ENCODE measurements around the gene TRIM50. TPM values are rescaled to one million over a fixed set of nuclear protein-coding genes. Genes with fewer than 3 reads are reported as not detected.

TRIM50 gene
- total and polyA plus RNA-seq, 4 donors = 0.14 to 1.4 (median 0.15) TPM

DNA sequence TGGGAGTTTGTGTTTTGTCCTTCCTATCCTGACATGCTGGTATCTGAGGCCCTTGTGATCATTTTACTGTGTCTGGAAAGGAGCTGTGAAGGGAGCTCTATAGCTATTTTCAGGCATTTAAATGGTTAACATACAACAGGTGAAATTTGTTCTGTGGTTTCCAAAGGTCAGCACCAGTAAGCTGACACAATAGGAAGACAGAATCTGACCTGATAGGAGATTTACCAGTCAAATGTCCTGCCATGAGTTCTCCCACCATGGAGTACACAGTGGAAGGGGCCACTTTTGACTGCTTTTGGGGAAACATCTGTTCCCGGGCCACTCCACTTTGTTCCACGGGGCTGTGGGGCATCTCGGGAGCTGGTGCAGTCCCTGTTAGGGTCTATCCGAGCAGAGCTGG lies 17.7 kb upstream of the TRIM50 start:
- no peak for DNase-seq (ENCODE audit: low spot score)
- H3K4me3 ChIP-seq (ENCODE audit: low read depth in 1 of 3, low read length in 3 of 3) = no peak overlapping the region
- H3K36me3 ChIP-seq (ENCODE audit: control insufficient read depth in 4 of 4, insufficient read depth in 3 of 4, low read depth in 1 of 4, low read length in 3 of 4) = no peaks in the 10 kb centered on the region
- peaks cover 5 to 36% (median 20%) of the 10 kb centered on the region in 4 donors for H3K4me1 ChIP-seq (ENCODE audit: control insufficient read depth in 4 of 4, insufficient read depth in 4 of 4, low read length in 3 of 4)
- no peak for TF ChIP-seq HNF4G (IDR thresholded peaks at IDR 0.05)
- no peak for TF ChIP-seq GABPA (IDR thresholded peaks at IDR 0.05 in 1 of 2, conservative IDR thresholded peaks at IDR 0.05 in 1 of 2)
- TF ChIP-seq, protein P1, sequence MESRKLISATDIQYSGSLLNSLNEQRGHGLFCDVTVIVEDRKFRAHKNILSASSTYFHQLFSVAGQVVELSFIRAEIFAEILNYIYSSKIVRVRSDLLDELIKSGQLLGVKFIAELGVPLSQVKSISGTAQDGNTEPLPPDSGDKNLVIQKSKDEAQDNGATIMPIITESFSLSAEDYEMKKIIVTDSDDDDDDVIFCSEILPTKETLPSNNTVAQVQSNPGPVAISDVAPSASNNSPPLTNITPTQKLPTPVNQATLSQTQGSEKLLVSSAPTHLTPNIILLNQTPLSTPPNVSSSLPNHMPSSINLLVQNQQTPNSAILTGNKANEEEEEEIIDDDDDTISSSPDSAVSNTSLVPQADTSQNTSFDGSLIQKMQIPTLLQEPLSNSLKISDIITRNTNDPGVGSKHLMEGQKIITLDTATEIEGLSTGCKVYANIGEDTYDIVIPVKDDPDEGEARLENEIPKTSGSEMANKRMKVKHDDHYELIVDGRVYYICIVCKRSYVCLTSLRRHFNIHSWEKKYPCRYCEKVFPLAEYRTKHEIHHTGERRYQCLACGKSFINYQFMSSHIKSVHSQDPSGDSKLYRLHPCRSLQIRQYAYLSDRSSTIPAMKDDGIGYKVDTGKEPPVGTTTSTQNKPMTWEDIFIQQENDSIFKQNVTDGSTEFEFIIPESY (IDR thresholded peaks at IDR 0.05) = no peak
- TF ChIP-seq JUND (IDR thresholded peaks at IDR 0.05) = no peak
- peak; percentile 30 for TF ChIP-seq YY1 (IDR thresholded peaks at IDR 0.05)
- peak; percentile 78 to 81 for TF ChIP-seq HNF4A (conservative IDR thresholded peaks at IDR 0.05)
- peak; percentile 80 for TF ChIP-seq SP1 (IDR thresholded peaks at IDR 0.05)
- TF ChIP-seq RAD21 (IDR thresholded peaks at IDR 0.05) = peak in 1 of 2 donors; percentile 27
- TF ChIP-seq NR2F2 (IDR thresholded peaks at IDR 0.05) = no peak
- TF ChIP-seq FOXA2 (IDR thresholded peaks at IDR 0.05) = no peak
- TF ChIP-seq, protein P2, sequence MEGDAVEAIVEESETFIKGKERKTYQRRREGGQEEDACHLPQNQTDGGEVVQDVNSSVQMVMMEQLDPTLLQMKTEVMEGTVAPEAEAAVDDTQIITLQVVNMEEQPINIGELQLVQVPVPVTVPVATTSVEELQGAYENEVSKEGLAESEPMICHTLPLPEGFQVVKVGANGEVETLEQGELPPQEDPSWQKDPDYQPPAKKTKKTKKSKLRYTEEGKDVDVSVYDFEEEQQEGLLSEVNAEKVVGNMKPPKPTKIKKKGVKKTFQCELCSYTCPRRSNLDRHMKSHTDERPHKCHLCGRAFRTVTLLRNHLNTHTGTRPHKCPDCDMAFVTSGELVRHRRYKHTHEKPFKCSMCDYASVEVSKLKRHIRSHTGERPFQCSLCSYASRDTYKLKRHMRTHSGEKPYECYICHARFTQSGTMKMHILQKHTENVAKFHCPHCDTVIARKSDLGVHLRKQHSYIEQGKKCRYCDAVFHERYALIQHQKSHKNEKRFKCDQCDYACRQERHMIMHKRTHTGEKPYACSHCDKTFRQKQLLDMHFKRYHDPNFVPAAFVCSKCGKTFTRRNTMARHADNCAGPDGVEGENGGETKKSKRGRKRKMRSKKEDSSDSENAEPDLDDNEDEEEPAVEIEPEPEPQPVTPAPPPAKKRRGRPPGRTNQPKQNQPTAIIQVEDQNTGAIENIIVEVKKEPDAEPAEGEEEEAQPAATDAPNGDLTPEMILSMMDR (IDR thresholded peaks at IDR 0.05; ENCODE audit: low read depth, low read length, missing input control) = no peak
- TF ChIP-seq, protein P3, sequence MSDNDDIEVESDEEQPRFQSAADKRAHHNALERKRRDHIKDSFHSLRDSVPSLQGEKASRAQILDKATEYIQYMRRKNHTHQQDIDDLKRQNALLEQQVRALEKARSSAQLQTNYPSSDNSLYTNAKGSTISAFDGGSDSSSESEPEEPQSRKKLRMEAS (IDR thresholded peaks at IDR 0.05) = no peak
- peak; percentile 16 for TF ChIP-seq TAF1 (conservative IDR thresholded peaks at IDR 0.05)
- TF ChIP-seq RXRA (IDR thresholded peaks at IDR 0.05) = peak; percentile 42 to 45
- H3K27ac ChIP-seq (ENCODE audit: low read depth in 1 of 2, low read length in 2 of 2) = no peak overlapping the region
- no peak overlapping the region for H3K9ac ChIP-seq (ENCODE audit: low read depth in 1 of 2, low read length in 2 of 2)
- H3K9me3 ChIP-seq (ENCODE audit: control insufficient read depth in 4 of 4, low read length in 3 of 4) = no peaks in the 10 kb centered on the region
- 39% methylated on average over 4 of the region's 4 CpGs for WGBS
- no peaks in the 10 kb centered on the region for H3K27me3 ChIP-seq (ENCODE audit: control insufficient read depth in 4 of 4, insufficient read depth in 4 of 4, low read length in 3 of 4)

DNA sequence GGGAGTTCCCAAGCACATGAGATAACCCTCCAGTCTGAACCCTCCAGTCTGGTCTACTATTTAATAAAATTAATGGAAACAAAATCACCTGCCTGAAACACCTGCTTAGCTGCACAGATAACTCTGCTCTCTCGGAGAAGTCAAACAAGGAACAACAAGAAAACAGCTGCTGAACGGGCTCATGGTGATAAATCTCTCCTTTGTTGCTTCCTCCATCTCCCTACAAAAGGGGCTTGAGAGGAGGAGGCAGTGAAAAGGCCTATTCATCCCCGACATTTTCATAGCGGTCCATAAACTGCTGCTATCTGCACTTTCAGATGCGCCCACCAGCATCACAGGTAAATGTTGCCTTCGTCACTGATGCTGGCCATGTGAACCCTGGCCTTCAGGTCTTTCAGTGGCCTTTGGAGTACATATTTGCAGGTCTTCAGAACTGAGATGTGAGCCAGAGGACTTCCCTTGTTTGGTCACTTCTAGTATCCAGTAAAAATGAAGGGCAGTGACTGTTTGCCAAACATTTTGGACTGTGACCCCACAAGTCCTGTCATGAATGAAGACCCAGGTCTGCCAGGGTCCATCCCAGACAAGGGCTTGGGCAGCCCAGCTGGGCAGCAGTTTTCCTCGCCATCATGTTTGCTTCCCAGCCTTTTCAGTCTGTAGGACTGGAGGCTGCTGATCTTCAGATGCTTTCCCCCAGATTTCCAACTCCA lies 15.9 kb upstream of the TRIM50 start:
- Histone ChIP-seq H3K27ac (ENCODE audit: low read depth in 1 of 2, low read length in 2 of 2) (no peak overlapping the region), H3K9ac (ENCODE audit: low read depth in 1 of 2, low read length in 2 of 2) (no peak overlapping the region), H3K27me3 (ENCODE audit: control insufficient read depth in 4 of 4, insufficient read depth in 4 of 4, low read length in 3 of 4) (no peaks in the 10 kb centered on the region), H3K36me3 (ENCODE audit: control insufficient read depth in 4 of 4, insufficient read depth in 3 of 4, low read depth in 1 of 4, low read length in 3 of 4) (no peaks in the 10 kb centered on the region), H3K4me3 (ENCODE audit: low read depth in 1 of 3, low read length in 3 of 3) (no peak overlapping the region), H3K9me3 (ENCODE audit: control insufficient read depth in 4 of 4, low read length in 3 of 4) (no peaks in the 10 kb centered on the region), H3K4me1 (ENCODE audit: control insufficient read depth in 4 of 4, insufficient read depth in 4 of 4, low read length in 3 of 4) (peaks cover 5 to 36% (median 20%) of the 10 kb centered on the region in 4 donors)
- DNase-seq (ENCODE audit: low spot score) = no peak
- 65% methylated on average over 7 of the region's 7 CpGs for WGBS
- TF ChIP-seq JUND (IDR thresholded peaks at IDR 0.05) (peak in 1 of 2 donors; percentile 14), YY1 (IDR thresholded peaks at IDR 0.05) (peak; percentile 40), RXRA (IDR thresholded peaks at IDR 0.05) (peak; percentile 50 to 52), RAD21 (IDR thresholded peaks at IDR 0.05) (no peak), HNF4G (IDR thresholded peaks at IDR 0.05) (peak; percentile 52), SP1 (IDR thresholded peaks at IDR 0.05) (peak; percentile 74), HNF4A (conservative IDR thresholded peaks at IDR 0.05) (peak; percentile 79 to 88), EGR1 (IDR thresholded peaks at IDR 0.05; ENCODE audit: low read depth in 2 of 2) (no peak)

Data from liver (tissue), 9 donors.